ENCODE measurements around the gene ITGB3.

- TF ChIP-seq CTCF (IDR thresholded peaks at IDR 0.05) (no peak), POLR2A (IDR thresholded peaks at IDR 0.05) (no peak)
Observed at GRCh38 chr17:47235506-47235905, 18.1 kb upstream of the ITGB3 start.
